Muscle of leg (tissue), 11 donors: ENCODE results near the gene GUCY1B1. TPM values are rescaled to one million over a fixed set of nuclear protein-coding genes. Genes with fewer than 3 reads are reported as not detected.
A peak's percentile ranks its signal among the peaks of the same experiment; 100 is the strongest.

Experiments
- DNase-seq: peaks from one replicate; pipeline ENCODE4 v3.0.0; 2013
- H3K27ac ChIP-seq: one replicate; pipeline ENCODE4 v1.5.1; 2013; ENCODE audit warnings: mild to moderate bottlenecking, low read length, control low read depth
- H3K27me3 ChIP-seq: one replicate; pipeline ENCODE4 v1.6.1; 2013; ENCODE audit warnings: low read length; ENCODE audit not compliant: control insufficient read depth, insufficient read depth
- H3K36me3 ChIP-seq: one replicate; pipeline ENCODE4 v1.6.1; 2013; ENCODE audit warnings: low read length; ENCODE audit not compliant: control insufficient read depth, insufficient read depth
- H3K4me1 ChIP-seq: one replicate; pipeline ENCODE4 v1.6.1; 2013; ENCODE audit warnings: low read length; ENCODE audit not compliant: control insufficient read depth, insufficient read depth
- H3K4me3 ChIP-seq: one replicate; pipeline ENCODE4 v1.5.1; 2013; ENCODE audit warnings: low read length, control low read depth
- H3K9me3 ChIP-seq: replicated peaks from 2 replicates; pipeline ENCODE4 v1.6.1; 2013; ENCODE audit warnings: low read depth, low read length; ENCODE audit not compliant: control insufficient read depth
- WGBS: methylation state at CpG from one replicate; pipeline ENCODE4 v1.1.5; 2013; ENCODE audit warnings: missing lambda C conversion rate; ENCODE audit not compliant: insufficient coverage; 5-methylcytosine and 5-hydroxymethylcytosine counted together
- polyA plus RNA-seq, 8 donors: library from polyadenylated mRNA; unstranded; fragments of 120-200 nt; gene quantifications; one replicate each; pipeline versions ENCODE4 v1.2.1 to v1.2.3, GENCODE V29; 2013; ENCODE audit warnings: inconsistent platforms in 1 of 8, low replicate concordance in 1 of 8; ENCODE audit not compliant: insufficient read length in 8 of 8, insufficient read depth in 1 of 8
- total RNA-seq: library from RNA; stranded (reverse); fragments of 120-200 nt; gene quantifications from one replicate; pipeline ENCODE4 v1.2.4, GENCODE V29; 2013

The GUCY1B1 gene
- total and polyA plus RNA-seq, 9 donors, result 14.4 to 26.4 (median 21.7) TPM

DNA sequence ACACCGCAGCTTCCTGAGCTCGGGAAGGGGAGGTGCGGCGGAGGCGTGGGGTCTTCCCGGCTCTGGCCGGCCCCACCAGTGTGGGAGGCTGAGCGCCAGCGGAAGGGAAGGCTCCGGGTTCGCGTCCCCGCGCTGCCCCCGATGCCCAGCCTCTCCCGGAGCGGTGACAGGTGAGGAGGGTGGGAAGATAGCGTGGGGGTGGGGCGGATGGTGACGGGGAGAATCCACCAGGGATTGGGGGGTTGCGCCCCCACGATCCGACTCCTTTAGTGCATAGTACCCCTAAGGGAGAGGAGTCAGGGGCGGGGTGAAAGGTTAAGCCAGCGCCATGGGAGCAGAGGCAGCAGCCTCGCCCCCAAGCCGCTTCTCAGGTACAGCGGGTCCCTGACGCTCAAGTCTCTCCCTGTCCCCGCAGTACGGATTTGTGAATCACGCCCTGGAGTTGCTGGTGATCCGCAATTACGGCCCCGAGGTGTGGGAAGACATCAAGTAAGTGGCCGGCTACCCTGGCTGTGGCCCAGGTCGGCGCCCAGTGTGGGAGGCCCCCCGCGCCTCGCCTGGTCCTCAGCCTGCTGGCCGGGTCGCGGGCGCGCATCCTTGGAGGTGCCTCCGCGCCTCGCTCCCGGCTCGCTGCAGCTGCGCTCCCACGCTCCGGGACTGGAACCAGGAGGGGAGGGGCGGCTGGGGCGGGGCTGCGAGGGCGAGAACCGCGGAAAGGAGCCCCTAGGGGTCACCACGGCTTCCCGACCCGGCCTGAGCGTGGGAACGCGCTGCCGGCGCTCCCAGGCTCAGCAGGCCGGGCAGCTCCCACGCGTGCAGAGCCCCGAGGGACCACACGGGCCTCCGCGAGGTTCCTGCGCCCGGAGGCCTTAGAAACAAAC is 791 bp downstream of the GUCY1B1 start:
- Histone ChIP-seq H3K27ac (peak overlapping the region; percentile 91), H3K4me3 (peak overlapping the region; percentile 76), H3K27me3 (peaks cover 2% of the 10 kb centered on the region), H3K4me1 (peaks cover 8% of the 10 kb centered on the region), H3K9me3 (no peaks in the 10 kb centered on the region), H3K36me3 (no peaks in the 10 kb centered on the region)
- DNase-seq, result peak; percentile 88
- WGBS, result under 1% methylated on average over 65 of the region's 77 CpGs

DNA sequence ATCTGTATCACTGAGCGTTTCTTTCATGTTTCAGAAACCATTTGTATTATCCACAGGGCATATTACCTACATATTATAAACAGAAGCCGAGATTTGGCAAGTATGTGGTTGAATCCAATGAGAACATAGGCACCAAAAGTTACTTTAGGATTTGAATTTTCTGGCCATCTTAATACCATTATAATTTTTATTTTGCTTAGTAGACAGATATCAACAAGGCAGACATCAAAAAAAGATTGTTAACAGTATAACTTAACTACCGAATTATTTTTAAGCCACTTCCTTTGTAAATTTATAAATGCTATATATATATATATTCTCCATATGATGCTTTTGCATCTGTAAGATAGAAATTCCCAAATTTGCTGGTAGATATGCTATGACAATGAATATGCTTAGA is 2.2 kb downstream of the GUCY1B1 start:
- Histone ChIP-seq H3K27me3 (peaks cover 2% of the 10 kb centered on the region), H3K4me1 (peaks cover 8% of the 10 kb centered on the region), H3K27ac (no peak overlapping the region), H3K9me3 (no peaks in the 10 kb centered on the region), H3K4me3 (no peak overlapping the region), H3K36me3 (no peaks in the 10 kb centered on the region)
- no peak for DNase-seq
- WGBS, result no CpG with 5 or more reads among the region's 3 CpGs

DNA sequence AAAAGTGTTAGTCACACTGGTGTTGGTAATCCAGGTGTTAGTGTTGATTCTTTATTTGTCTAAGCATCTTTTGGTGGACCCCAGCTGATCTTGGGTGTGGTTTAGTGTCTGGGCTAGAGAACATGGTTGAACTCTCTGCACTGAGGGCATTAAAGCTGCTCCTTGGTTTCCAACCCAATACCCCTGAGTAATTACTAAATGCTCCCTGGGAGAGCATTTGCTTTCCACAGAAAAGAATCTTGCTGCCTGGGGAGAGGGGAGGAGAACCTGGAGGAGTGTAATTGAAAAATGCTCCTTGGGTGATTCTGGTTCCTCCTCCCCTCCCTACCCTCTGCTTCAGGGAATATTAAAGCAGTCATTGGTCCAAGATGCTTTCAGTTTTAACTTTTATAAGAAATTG is 3.1 kb downstream of the GUCY1B1 start:
- peak overlapping the region; percentile 64 for H3K27ac ChIP-seq
- no peak overlapping the region for H3K4me3 ChIP-seq

DNA sequence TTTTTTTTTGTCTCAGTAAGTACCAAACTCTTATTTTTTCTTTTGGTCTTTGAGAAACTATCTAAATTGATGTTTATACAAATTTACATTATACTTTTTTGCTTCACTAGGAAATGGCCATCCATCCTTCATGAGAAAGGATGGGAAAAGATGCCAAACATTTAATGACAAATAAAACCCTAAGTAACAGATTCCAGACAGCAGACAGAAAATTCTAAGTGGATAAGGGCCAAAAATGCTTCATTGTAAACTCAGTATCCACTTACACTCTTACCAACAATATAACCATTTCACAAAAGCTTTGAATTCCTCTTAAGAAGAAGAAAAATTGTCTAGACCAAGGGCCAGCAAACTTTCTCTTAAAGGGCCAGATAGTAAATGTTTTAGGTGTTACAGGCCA is 3.5 kb downstream of the GUCY1B1 start:
- no peaks in the 10 kb centered on the region for H3K36me3 ChIP-seq
- no peaks in the 10 kb centered on the region for H3K9me3 ChIP-seq
- peak; percentile 27 for DNase-seq
- H3K27ac ChIP-seq, result peak overlapping the region; percentile 64
- peaks cover 8% of the 10 kb centered on the region for H3K4me1 ChIP-seq
- H3K4me3 ChIP-seq, result no peak overlapping the region
- peaks cover 2% of the 10 kb centered on the region for H3K27me3 ChIP-seq

More for the DNA sequence above, 3.1 kb downstream of the GUCY1B1 start:
- peak; percentile 11 for DNase-seq
- Histone ChIP-seq H3K9me3 (no peaks in the 10 kb centered on the region), H3K27me3 (peaks cover 2% of the 10 kb centered on the region), H3K36me3 (no peaks in the 10 kb centered on the region), H3K4me1 (peaks cover 8% of the 10 kb centered on the region)

DNA sequence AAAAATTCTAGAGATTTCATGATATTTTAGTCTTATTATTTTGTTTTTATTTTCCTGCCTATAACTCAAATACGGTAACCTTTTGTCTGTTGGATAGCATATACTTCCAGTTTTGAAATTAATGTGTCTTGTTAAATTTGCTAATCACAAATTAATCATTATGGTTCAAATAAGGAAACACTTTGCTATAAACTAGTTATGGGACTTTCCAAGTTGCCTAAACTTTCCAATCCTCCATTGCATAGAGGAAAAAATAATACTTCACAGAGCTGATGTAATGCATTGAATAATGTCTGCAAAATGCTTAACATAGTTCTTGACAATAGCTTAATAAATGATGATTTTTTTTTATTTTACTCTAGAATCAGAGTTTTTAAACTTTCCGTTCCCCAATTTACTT is 4.7 kb downstream of the GUCY1B1 start:
- peaks cover 8% of the 10 kb centered on the region for H3K4me1 ChIP-seq
- no CpG with 5 or more reads among the region's 2 CpGs for WGBS
- peak; percentile 21 for DNase-seq
- H3K27ac ChIP-seq, result no peak overlapping the region
- no peaks in the 10 kb centered on the region for H3K9me3 ChIP-seq
- peaks cover 2% of the 10 kb centered on the region for H3K27me3 ChIP-seq
- H3K36me3 ChIP-seq, result no peaks in the 10 kb centered on the region
- H3K4me3 ChIP-seq, result no peak overlapping the region

DNA sequence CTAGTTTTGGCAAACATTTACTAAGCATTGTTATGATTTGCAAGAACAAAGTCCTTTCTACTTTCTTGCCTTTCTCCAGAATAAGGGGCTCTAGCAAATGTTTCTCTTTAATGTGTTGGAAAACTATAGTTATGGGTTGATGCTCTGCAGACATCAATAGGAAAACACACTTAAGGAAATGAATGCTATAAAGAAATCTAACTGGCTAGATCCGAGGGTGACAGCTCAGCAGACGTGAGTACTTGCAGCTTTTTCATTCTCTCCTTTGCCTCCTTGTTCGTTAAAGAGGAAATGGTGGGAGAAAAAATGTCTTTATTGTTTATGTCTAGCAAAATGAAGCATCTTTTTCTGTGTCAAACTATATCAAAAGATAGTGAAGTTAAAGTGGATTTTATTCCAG is 6.3 kb downstream of the GUCY1B1 start:
- Histone ChIP-seq H3K9me3 (no peaks in the 10 kb centered on the region), H3K27ac (no peak overlapping the region), H3K36me3 (no peaks in the 10 kb centered on the region), H3K27me3 (no peaks in the 10 kb centered on the region), H3K4me1 (peaks cover 3% of the 10 kb centered on the region), H3K4me3 (no peak overlapping the region)
- no CpG with 5 or more reads among the region's 3 CpGs for WGBS
- DNase-seq, result no peak

DNA sequence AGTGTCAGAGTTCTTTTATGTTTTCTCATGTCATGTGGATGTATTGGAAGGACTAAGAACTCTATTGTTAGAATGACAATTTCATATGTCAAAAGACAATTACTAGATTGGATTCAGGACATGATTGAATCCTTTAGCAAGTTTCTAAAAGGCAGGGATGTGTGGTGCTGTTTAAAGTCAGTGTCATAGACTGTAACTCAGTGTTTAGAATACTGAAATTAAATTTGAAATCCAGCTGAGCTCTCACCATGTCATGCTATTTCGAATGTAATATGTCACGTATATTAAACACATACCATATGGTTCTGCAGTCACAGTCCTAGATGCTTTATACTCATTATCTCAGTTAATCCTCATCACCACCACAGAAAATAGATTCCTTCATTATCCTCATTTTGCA is 7.8 kb downstream of the GUCY1B1 start:
- Histone ChIP-seq H3K36me3 (no peaks in the 10 kb centered on the region), H3K27ac (no peak overlapping the region), H3K27me3 (no peaks in the 10 kb centered on the region), H3K4me3 (no peak overlapping the region), H3K4me1 (peaks cover 3% of the 10 kb centered on the region), H3K9me3 (no peaks in the 10 kb centered on the region)
- DNase-seq, result no peak
- WGBS, result no CpG with 5 or more reads among the region's 2 CpGs

DNA sequence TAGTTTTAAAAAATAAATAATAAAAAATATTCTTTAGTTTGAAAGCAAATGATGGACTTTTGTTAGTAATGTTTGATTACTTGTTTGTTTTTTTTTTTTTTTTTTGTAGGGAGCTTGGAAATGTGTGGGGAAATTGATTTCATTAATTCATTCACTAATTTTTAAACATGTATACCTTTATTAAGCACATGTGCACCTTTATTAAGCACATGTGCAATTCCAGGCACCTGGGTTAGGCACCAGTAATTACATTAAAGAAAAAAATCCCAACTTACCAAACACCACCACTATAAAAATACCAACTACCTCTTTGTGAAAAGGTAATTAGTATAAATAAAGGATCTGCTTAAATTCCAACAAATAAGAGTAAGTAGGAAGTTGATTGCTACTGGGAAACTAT is 9.5 kb downstream of the GUCY1B1 start:
- Histone ChIP-seq H3K27ac (no peak overlapping the region), H3K4me1 (no peaks in the 10 kb centered on the region), H3K36me3 (no peaks in the 10 kb centered on the region), H3K9me3 (no peaks in the 10 kb centered on the region), H3K27me3 (no peaks in the 10 kb centered on the region), H3K4me3 (no peak overlapping the region)
- no peak for DNase-seq

DNA sequence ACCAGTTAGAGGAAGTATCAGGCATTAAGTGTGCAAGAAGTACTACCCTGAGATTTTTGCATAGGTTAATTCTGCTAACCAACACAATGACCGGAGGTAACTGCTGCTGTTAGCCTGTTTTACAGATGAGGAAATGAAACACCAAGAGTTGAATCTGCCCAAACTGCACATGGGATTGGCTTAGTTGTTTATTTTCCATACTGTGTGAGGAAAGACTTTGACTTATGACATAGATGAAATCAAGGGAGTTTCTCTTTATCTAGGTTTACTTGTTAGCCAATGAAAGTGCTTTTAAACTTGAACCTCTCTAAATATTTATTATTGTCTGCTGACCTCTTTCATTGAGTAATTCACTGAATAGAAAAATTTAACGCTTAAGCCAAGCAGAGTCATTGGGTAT is 10.3 kb downstream of the GUCY1B1 start:
- DNase-seq, result peak; percentile 50
- Histone ChIP-seq H3K4me3 (no peak overlapping the region), H3K27me3 (no peaks in the 10 kb centered on the region), H3K4me1 (no peaks in the 10 kb centered on the region), H3K9me3 (no peaks in the 10 kb centered on the region), H3K27ac (no peak overlapping the region), H3K36me3 (no peaks in the 10 kb centered on the region)
- no CpG with 5 or more reads among the region's 2 CpGs for WGBS

DNA sequence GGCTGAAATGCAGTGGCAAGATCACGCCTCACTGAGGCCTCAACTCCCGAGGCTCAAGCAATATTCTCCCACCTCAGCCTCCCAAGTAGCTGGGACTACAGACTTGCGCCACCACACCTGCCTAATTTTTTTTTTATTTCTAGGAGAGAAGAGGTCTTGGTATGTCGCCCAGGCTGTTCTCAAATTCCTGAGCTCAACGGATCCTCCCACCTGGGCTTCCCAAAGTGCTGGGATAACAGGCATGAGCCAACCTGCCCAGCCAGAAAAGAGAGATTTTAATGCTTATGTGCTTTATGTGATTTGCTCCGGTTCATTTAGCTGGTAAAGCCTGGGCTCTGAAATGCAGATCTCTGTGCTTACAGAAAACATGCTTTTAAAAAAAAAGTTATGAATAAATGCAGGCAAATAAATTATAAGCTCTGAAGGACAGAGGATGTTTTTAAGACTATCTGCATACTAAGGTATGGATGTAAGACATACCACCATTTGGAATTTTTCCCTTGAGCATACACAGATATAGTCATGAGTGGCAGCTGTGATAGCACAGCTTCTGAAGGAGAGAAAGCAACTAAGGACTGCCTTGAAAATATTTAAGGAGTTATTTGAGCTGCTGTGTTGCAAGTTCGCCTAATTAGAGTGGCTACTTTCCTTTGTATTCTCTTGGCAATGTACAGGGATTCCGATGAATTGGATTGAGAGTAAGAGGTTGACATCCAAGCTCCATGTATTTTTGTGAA is 13.8 kb downstream of the GUCY1B1 start:
- H3K27ac ChIP-seq, result no peak overlapping the region
- DNase-seq, result no peak

More for the DNA sequence above, 13.8 kb downstream of the GUCY1B1 start:
- Histone ChIP-seq H3K27me3 (no peaks in the 10 kb centered on the region), H3K9me3 (no peaks in the 10 kb centered on the region), H3K4me1 (no peaks in the 10 kb centered on the region), H3K36me3 (peaks cover 3% of the 10 kb centered on the region), H3K4me3 (no peak overlapping the region)
- WGBS, result 81% methylated on average over 4 of the region's 8 CpGs
